ENCODE measurements around the gene ECSCR.

GRCh38 chr5:139406963-139407362, 55.6 kb downstream of the ECSCR start:
- TF ChIP-seq CTCF (IDR thresholded peaks at IDR 0.05) (no peak), POLR2A (IDR thresholded peaks at IDR 0.05; ENCODE audit: low read depth) (no peak), EP300 (IDR thresholded peaks at IDR 0.05) (no peak)
